ENCODE data around the gene PALLD. TPM values are rescaled to one million over a fixed set of nuclear protein-coding genes. Genes with fewer than 3 reads are reported as not detected.

The PALLD gene
- total RNA-seq, 1 experiment from 2014 or later, result 18.3 TPM

- Mint-ChIP-seq H3K9me3 (no peaks in the 10 kb centered on the region), H3K36me3 (ENCODE audit: insufficient read depth in 1 of 3, low read depth in 3 of 3) (peaks cover 0 to 2% (median 0%) of the 10 kb centered on the region in 3 experiments; a peak in 1 of 7 replicates), H3K4me3 (no peak overlapping the region), H3K27me3 (ENCODE audit: low read depth) (no peaks in the 10 kb centered on the region), H3K27ac (0 out of 7 replicates have a peak overlapping the region, but pooled peaks of 1 of the 3 experiments have one; percentile 21), H3K4me1 (peaks cover 32 to 39% of the 10 kb centered on the region in 2 experiments)
- Histone ChIP-seq H4K91ac (ENCODE audit: insufficient read length, low read depth, low read length) (no peak overlapping the region), H3K4me1 (ENCODE audit: insufficient read depth, low read length) (peaks cover 7% of the 10 kb centered on the region; the same call in 1 of the 2 replicates), H3K9ac (ENCODE audit: extremely low read depth, insufficient read length, low read length) (no peak overlapping the region), H2BK12ac (ENCODE audit: insufficient read length, low read depth, low read length) (no peak overlapping the region), H4K5ac (ENCODE audit: insufficient read length, low read depth, low read length) (no peak overlapping the region), H3K56ac (ENCODE audit: insufficient read length, low read depth, low read length) (no peak overlapping the region), H3K14ac (ENCODE audit: insufficient read depth, low read length) (no peak overlapping the region), H3K4ac (ENCODE audit: low read depth, low read length) (no peak overlapping the region), H2AK5ac (ENCODE audit: insufficient read length, low read length) (no peak overlapping the region), H2BK5ac (ENCODE audit: insufficient read length, low read length) (no peak overlapping the region), H3K23me2 (ENCODE audit: insufficient read length, low read depth, low read length, poor library complexity, severe bottlenecking) (no peaks in the 10 kb centered on the region), H2BK15ac (ENCODE audit: low read depth, low read length) (no peak overlapping the region), H3K23ac (ENCODE audit: insufficient read length, low read depth, low read length) (no peak overlapping the region), H3T11ph (ENCODE audit: low read length) (no peak overlapping the region), H2AFZ (ENCODE audit: low read length) (no peak overlapping the region), H3K27me3 (ENCODE audit: insufficient read depth, low read length) (no peaks in the 10 kb centered on the region), H3K79me1 (ENCODE audit: insufficient read depth, low read depth, low read length, poor library complexity, severe bottlenecking) (no peaks in the 10 kb centered on the region), H2BK20ac (ENCODE audit: low read depth, low read length, poor library complexity, severe bottlenecking) (no peak overlapping the region), H4K8ac (replicated peaks; ENCODE audit: insufficient read length, low read depth, low read length) (no peak overlapping the region), H2BK120ac (ENCODE audit: low read depth, low read length, poor library complexity, severe bottlenecking) (no peak overlapping the region), H3K9me3 (ENCODE audit: control insufficient read depth, low read depth, low read length) (no peaks in the 10 kb centered on the region), H3K79me2 (ENCODE audit: insufficient read depth, low read length) (no peaks in the 10 kb centered on the region), H3K27ac (ENCODE audit: insufficient read length, low read depth, low read length) (no peak overlapping the region), H4K20me1 (ENCODE audit: control insufficient read depth, insufficient read depth, insufficient read length) (no peaks in the 10 kb centered on the region), H3K18ac (ENCODE audit: insufficient read length, low read depth, low read length) (no peak overlapping the region), H3K4me2 (ENCODE audit: insufficient read depth, insufficient read length, low read length) (no peak overlapping the region)
- no peak for DNase-seq
- WGBS (ENCODE audit: extremely low coverage, insufficient read length, low lambda C conversion rate), result no CpG with 5 or more reads among the region's 5 CpGs
- TF ChIP-seq CTCF (conservative IDR thresholded peaks at IDR 0.05), result no peak
These were observed 110.4 kb downstream of the PALLD start for GRCh38 chr4:168607215-168607614.

Measured in H9 (cell line).